GM12865 (cell line): ENCODE data around the gene CST7.

Experiments
- DNase-seq: peaks from one replicate; pipeline ENCODE4 v3.0.0; 2010; ENCODE audit warnings: low read depth
- H3K4me3 ChIP-seq: 2 replicates; pipeline ENCODE4 v1.5.1; 2011; ENCODE audit warnings: mild to moderate bottlenecking, low read depth, low read length, control low read depth
- TF ChIP-seq, protein P1 (sequence below): IDR thresholded peaks from 2 replicates; pipeline ENCODE4 v1.5.1; 2011; ENCODE audit warnings: low read length, control low read depth, low read depth, inconsistent platforms; ENCODE audit not compliant: insufficient read depth; ENCODE audit errors: missing control alignments

The CST7 gene

DNA sequence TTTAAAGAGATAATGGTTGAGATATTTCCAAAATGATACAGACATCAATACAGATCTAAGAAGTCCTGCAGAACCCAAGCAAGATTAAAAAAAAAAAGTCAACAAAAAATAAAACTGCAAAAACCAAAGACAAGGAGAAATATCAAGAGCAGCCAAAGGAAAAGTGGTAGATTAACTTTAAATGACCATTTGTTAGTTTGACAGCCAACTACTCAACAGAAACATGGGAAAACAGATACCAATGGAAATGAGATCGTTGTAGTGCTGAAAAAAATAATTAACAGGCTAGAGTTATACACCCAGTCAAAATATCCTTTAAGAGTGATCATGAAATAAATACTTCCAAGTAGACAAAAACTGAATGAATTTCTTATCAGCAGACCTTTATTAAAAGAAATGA lies 53.9 kb downstream of the CST7 start:
- TF ChIP-seq, protein P1, sequence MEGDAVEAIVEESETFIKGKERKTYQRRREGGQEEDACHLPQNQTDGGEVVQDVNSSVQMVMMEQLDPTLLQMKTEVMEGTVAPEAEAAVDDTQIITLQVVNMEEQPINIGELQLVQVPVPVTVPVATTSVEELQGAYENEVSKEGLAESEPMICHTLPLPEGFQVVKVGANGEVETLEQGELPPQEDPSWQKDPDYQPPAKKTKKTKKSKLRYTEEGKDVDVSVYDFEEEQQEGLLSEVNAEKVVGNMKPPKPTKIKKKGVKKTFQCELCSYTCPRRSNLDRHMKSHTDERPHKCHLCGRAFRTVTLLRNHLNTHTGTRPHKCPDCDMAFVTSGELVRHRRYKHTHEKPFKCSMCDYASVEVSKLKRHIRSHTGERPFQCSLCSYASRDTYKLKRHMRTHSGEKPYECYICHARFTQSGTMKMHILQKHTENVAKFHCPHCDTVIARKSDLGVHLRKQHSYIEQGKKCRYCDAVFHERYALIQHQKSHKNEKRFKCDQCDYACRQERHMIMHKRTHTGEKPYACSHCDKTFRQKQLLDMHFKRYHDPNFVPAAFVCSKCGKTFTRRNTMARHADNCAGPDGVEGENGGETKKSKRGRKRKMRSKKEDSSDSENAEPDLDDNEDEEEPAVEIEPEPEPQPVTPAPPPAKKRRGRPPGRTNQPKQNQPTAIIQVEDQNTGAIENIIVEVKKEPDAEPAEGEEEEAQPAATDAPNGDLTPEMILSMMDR: no peak
- no peak for DNase-seq
- no peak overlapping the region for H3K4me3 ChIP-seq

- DNase-seq: no peak
- TF ChIP-seq, protein P1: no peak
- H3K4me3 ChIP-seq: no peak overlapping the region
These were observed 56.2 kb downstream of the CST7 start for GRCh38 chr20:25005220-25005619.

GRCh38 chr20:25005661-25006060 lies 56.6 kb downstream of the CST7 start:
- TF ChIP-seq, protein P1: no peak
- no peak overlapping the region for H3K4me3 ChIP-seq
- no peak for DNase-seq

GRCh38 chr20:25006431-25007167 lies 57.5 kb downstream of the CST7 start:
- no peak overlapping the region for H3K4me3 ChIP-seq
- no peak for DNase-seq
- TF ChIP-seq, protein P1: no peak

DNA sequence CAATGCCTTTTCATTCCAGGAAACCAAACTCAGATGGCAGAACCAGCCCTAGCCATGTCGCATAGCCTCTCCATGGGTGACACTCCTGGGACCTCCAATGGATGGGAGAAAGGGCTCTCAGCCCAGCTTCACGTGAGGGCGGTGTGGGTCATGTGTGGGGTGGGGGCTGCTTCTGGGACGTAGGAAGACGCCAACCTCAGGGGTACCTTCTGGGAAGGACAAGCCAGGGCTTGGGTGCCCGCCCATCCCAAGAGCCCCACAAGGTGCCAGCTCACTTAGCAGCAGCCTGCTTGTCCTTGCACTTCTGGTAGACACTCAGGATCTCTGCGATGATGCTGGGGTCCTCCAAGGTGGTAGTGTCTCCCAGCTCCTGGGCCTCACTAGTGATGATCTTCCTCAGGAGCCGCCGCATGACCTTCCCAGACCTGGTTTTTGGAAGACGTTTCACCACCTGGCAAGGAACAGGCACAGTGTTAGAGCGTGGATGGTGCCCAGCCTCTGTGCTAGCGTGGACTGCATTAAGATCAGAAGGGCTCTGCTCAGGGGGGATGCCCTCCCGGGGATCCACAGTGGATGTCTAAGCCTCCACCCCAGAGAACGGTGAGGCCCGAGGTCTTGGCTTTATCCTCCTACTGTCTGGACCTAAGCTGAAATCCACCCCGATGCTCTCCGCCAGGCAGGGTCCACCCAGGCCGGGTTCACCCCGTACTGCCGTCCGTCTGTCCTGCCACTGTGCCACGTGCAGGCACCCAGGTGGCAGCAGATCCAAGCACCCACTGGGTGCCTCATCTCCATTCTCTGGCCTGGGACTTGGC lies 58.6 kb downstream of the CST7 start:
- H3K4me3 ChIP-seq: no peak overlapping the region
- TF ChIP-seq, protein P1: no peak
- no peak for DNase-seq

- no peak overlapping the region for H3K4me3 ChIP-seq
- TF ChIP-seq, protein P1: no peak
- DNase-seq: no peak
These were observed 59.5 kb downstream of the CST7 start for GRCh38 chr20:25008388-25009217.
